Measurements from ENCODE around the gene RIMKLB.

RIMKLB gene, protein sequence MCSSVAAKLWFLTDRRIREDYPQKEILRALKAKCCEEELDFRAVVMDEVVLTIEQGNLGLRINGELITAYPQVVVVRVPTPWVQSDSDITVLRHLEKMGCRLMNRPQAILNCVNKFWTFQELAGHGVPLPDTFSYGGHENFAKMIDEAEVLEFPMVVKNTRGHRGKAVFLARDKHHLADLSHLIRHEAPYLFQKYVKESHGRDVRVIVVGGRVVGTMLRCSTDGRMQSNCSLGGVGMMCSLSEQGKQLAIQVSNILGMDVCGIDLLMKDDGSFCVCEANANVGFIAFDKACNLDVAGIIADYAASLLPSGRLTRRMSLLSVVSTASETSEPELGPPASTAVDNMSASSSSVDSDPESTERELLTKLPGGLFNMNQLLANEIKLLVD

GRCh38 chr12:8697476-8698131 is at the start of gene RIMKLB:
TSS of gene RIMKLB (plus strand) at chr12:8697991. CDS start at chr12:8713867, 15,876 bp downstream.
- peak; percentile 84 for DNase-seq
- in situ Hi-C loops (cut with MboI; ENCODE audit: low pct_unique_long_range_greater_than_20kb, low sequenced_read_pairs), result loop anchor here (25.0 kb wide), 1 partner anchor 190 kb away; no protein-coding TSS in a partner anchor

DNA sequence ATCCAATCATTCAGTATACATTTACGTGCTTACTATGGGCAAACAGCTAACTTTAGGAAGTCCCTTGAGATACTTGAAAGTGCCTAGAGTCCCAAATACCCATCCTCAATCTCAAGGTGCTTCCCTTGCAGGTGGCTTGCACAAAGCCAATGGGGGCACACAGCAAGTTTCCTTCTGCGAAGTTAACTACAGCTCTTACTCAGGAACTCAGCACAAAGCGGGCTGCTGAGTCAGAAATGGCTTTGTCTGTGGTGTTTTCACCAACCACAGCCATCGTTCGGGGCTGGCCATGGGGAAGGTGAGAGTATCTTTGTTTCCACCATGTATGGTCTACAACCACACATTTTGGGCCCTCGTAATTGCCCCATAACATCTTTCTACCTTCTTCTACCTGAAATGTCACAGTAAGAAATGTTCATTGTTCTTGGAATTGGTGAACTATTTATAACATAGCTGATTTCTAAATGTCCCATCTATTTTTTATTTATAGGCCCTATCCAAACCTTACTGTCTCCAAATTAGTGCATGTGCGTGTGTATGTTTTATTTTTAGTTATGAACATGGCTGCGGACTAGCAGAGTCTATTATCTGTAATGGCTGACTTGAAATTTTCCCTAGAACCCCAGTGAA is 49.1 kb upstream of the RIMKLB start:
- DNase-seq, result no peak
- in situ Hi-C loops (cut with MboI; ENCODE audit: low pct_unique_long_range_greater_than_20kb, low sequenced_read_pairs), result no loop called here

DNA sequence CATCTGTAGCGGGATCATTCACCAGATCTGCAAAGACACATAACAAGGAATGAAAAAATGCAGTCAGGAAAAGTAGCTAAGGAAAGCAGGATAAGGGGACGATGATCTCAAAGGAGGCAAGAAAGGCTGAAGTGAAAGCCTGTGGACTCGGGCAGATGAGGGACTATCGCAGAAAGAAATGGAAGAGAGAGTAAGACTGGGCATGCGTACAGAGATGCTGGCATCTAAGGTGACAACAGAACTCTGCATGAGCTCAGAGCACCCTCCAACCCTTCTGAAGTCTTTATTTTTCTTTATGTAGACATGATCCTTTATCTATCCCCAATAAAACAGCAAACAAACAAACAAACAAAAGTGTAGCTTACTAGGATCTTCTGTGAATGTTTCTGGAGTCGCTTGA is 42.4 kb upstream of the RIMKLB start:
- in situ Hi-C loops (cut with MboI; ENCODE audit: low pct_unique_long_range_greater_than_20kb, low sequenced_read_pairs), result loop anchor here (25.0 kb wide), 1 partner anchor 382 kb away; no protein-coding TSS in a partner anchor
- DNase-seq, result no peak

- in situ Hi-C loops (cut with MboI; ENCODE audit: low pct_unique_long_range_greater_than_20kb, low sequenced_read_pairs), result loop anchor here (25.0 kb wide), 1 partner anchor 379 kb away; no protein-coding TSS in a partner anchor
- DNase-seq, result no peak
Observed at GRCh38 chr12:8658346-8658745, 39.4 kb upstream of the RIMKLB start.

DNA sequence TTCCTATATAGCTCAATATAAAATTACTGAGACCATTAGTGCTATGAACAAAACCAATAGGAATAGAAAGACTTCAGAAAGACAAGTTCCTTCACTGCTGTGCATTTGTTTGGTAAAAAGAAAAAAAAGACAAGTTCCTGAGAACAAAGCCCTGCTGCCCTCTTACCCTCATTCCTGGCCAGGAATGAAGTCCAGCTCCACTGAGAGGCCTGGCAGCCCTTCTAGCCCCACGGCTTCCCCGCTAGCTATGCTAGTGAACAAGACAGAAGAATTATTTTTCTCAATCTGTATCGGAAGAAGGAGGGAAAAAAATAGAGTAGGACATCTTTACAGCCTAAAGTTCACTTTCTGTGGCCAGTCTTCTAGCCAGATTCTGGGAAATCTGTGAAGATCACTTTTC is 36.8 kb upstream of the RIMKLB start:
- no peak for DNase-seq
- in situ Hi-C loops (cut with MboI; ENCODE audit: low pct_unique_long_range_greater_than_20kb, low sequenced_read_pairs), result loop anchor here (25.0 kb wide), 1 partner anchor 376 kb away; no protein-coding TSS in a partner anchor

GRCh38 chr12:8661751-8662150 is 36.0 kb upstream of the RIMKLB start:
- in situ Hi-C loops (cut with MboI; ENCODE audit: low pct_unique_long_range_greater_than_20kb, low sequenced_read_pairs), result loop anchor here (25.0 kb wide), 1 partner anchor 376 kb away; no protein-coding TSS in a partner anchor
- DNase-seq, result no peak

GRCh38 chr12:8662593-8662992 is 35.2 kb upstream of the RIMKLB start, which contains the start of gene MFAP5:
TSS of gene MFAP5 (minus strand) at chr12:8662826. CDS start at chr12:8662104, 722 bp downstream.
- no peak for DNase-seq
- in situ Hi-C loops (cut with MboI; ENCODE audit: low pct_unique_long_range_greater_than_20kb, low sequenced_read_pairs), result loop anchor here (25.0 kb wide), 1 partner anchor 375 kb away; no protein-coding TSS in a partner anchor

GRCh38 chr12:8664228-8664913 is 33.4 kb upstream of the RIMKLB start:
- in situ Hi-C loops (cut with MboI; ENCODE audit: low pct_unique_long_range_greater_than_20kb, low sequenced_read_pairs), result loop anchor here (25.0 kb wide), 1 partner anchor 373 kb away; no protein-coding TSS in a partner anchor
- DNase-seq, result no peak

DNA sequence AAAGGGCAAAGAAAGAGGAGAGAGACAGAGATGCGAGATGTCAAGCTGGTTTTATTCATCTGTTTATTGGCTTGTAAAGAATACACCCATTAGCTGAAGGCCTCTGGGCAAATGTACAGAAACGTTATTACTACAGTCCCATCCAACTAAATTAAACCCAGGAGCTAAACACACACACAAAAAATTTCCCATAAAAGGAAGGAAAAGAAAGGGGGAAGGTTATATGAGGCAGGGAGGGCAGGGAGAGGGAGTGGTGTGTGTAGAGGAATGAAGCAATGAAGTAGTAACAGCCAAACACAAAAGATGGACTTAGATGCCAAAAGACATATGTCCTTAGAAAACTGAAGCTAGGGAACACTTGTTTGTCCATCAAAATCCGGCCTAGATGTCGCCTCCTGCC is 32.0 kb upstream of the RIMKLB start:
- in situ Hi-C loops (cut with MboI; ENCODE audit: low pct_unique_long_range_greater_than_20kb, low sequenced_read_pairs), result loop anchor here (25.0 kb wide), 1 partner anchor 372 kb away; no protein-coding TSS in a partner anchor
- no peak for DNase-seq

DNA sequence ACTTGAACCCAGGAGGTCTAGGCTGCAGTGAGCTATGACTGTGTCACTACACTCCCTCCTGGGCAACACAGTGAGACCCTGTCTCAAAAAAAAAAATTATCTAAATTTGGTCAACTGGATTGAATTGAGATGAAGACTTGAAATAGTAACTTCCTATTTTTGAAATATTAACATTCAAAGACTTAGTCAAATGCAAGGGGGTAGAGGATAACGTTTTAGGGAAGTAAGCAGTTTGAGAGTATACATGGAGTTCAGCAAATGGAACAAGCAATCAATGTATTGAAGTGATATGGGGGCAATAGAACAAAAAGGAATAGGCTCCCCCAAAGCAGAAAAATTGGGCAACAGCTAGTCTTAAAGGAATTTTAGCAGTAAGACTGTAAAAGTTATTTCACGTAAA is 30.5 kb upstream of the RIMKLB start:
- DNase-seq, result peak; percentile 34
- in situ Hi-C loops (cut with MboI; ENCODE audit: low pct_unique_long_range_greater_than_20kb, low sequenced_read_pairs), result loop anchor here (25.0 kb wide), 1 partner anchor 370 kb away; no protein-coding TSS in a partner anchor

GRCh38 chr12:8668441-8668840 is 29.4 kb upstream of the RIMKLB start:
- DNase-seq, result no peak
- in situ Hi-C loops (cut with MboI; ENCODE audit: low pct_unique_long_range_greater_than_20kb, low sequenced_read_pairs), result loop anchor here (25.0 kb wide), 1 partner anchor 369 kb away; no protein-coding TSS in a partner anchor

- in situ Hi-C loops (cut with MboI; ENCODE audit: low pct_unique_long_range_greater_than_20kb, low sequenced_read_pairs), result loop anchor here (25.0 kb wide), 1 partner anchor 365 kb away; no protein-coding TSS in a partner anchor
- no peak for DNase-seq
Observed at GRCh38 chr12:8672381-8672780, 25.4 kb upstream of the RIMKLB start.

GRCh38 chr12:8675591-8676036 is 22.2 kb upstream of the RIMKLB start:
- DNase-seq, result peak; percentile 29
- in situ Hi-C loops (cut with MboI; ENCODE audit: low pct_unique_long_range_greater_than_20kb, low sequenced_read_pairs), result loop anchor here (25.0 kb wide), 1 partner anchor 212 kb away; no protein-coding TSS in a partner anchor

- no peak for DNase-seq
- in situ Hi-C loops (cut with MboI; ENCODE audit: low pct_unique_long_range_greater_than_20kb, low sequenced_read_pairs), result loop anchor here (25.0 kb wide), 1 partner anchor 211 kb away; no protein-coding TSS in a partner anchor
Observed at GRCh38 chr12:8676651-8677050, 21.1 kb upstream of the RIMKLB start.

GRCh38 chr12:8677362-8677761 is 20.4 kb upstream of the RIMKLB start:
- in situ Hi-C loops (cut with MboI; ENCODE audit: low pct_unique_long_range_greater_than_20kb, low sequenced_read_pairs), result loop anchor here (25.0 kb wide), 1 partner anchor 210 kb away; no protein-coding TSS in a partner anchor
- no peak for DNase-seq

DNA sequence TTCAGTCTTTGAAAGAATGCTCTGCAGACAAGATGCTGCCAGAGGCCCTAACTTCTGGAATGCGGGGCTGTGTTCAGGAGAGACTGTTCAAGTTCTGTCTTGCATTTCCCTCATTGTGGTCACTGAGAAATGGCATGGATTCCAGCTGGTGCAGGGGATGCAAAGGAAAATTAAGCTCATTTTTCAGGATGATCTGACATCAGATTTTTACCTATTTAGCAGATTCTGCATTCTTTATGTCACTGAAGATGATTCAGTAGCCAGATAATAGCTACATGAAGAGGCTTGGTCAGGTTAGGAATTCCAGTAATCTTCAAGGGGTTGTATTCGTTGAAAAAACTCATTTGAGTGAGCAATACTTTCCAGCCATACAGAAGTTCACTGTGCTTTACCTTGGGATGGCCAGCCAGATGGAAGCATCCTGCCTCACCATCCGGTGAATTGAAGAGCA is 19.1 kb upstream of the RIMKLB start:
- in situ Hi-C loops (cut with MboI; ENCODE audit: low pct_unique_long_range_greater_than_20kb, low sequenced_read_pairs), result loop anchor here (25.0 kb wide), 1 partner anchor 209 kb away; no protein-coding TSS in a partner anchor
- DNase-seq, result no peak

GRCh38 chr12:8680533-8680932 is 17.3 kb upstream of the RIMKLB start:
- no peak for DNase-seq
- in situ Hi-C loops (cut with MboI; ENCODE audit: low pct_unique_long_range_greater_than_20kb, low sequenced_read_pairs), result loop anchor here (25.0 kb wide), 1 partner anchor 207 kb away; no protein-coding TSS in a partner anchor
